HG02938 (cell line): ENCODE results near the gene SELENOP.
"Not testable (repeated sequence)": the region's sequence is repeated elsewhere in the genome, so short reads cannot be mapped to it uniquely, and the experiment has no call there.

ENCODE experiments used
- ATAC-seq: cut with Tn5 transposase; IDR thresholded peaks from one replicate; pipeline ENCODE4 v1.9.1; 2021; ENCODE audit warnings: mild to moderate bottlenecking, moderate library complexity; ENCODE audit not compliant: unreplicated experiment

The SELENOP gene

DNA sequence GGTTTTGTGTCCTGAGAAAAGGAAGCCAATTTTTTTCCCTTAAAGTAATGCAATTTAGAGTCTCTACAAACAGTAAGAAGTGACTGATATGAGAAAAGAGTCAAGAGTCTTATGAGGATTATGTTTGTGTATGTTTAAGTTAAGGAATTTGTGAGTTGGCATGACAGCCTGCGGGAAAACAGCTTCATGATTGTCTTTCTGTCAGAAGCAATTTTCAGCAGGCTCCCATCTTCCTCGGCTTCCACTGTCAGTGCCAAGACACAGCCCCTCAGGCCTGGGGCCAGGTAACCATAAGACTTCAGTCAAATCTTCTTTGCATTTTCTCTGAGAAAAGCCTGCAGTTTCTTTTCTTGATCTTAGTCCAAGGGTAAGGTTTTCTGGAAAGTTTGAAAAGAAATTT lies 17.0 kb upstream of the SELENOP start:
- no peak for ATAC-seq

GRCh38 chr5:42826757-42827515 lies 15.2 kb upstream of the SELENOP start:
- no peak for ATAC-seq

GRCh38 chr5:42825422-42826148 lies 13.9 kb upstream of the SELENOP start:
- no peak for ATAC-seq

- no peak for ATAC-seq
These were observed 12.8 kb upstream of the SELENOP start for GRCh38 chr5:42824347-42824976.

- ATAC-seq: no peak
These were observed 10.9 kb upstream of the SELENOP start for GRCh38 chr5:42822548-42822947.

GRCh38 chr5:42819745-42820144 lies 8.1 kb upstream of the SELENOP start:
- ATAC-seq: no peak

- not testable (repeated sequence) for ATAC-seq
These were observed 4.9 kb upstream of the SELENOP start for GRCh38 chr5:42816546-42816945.

GRCh38 chr5:42813533-42813932 lies 1.8 kb upstream of the SELENOP start:
- no peak for ATAC-seq

GRCh38 chr5:42812620-42813019 lies 928 bp upstream of the SELENOP start:
- no peak for ATAC-seq

DNA sequence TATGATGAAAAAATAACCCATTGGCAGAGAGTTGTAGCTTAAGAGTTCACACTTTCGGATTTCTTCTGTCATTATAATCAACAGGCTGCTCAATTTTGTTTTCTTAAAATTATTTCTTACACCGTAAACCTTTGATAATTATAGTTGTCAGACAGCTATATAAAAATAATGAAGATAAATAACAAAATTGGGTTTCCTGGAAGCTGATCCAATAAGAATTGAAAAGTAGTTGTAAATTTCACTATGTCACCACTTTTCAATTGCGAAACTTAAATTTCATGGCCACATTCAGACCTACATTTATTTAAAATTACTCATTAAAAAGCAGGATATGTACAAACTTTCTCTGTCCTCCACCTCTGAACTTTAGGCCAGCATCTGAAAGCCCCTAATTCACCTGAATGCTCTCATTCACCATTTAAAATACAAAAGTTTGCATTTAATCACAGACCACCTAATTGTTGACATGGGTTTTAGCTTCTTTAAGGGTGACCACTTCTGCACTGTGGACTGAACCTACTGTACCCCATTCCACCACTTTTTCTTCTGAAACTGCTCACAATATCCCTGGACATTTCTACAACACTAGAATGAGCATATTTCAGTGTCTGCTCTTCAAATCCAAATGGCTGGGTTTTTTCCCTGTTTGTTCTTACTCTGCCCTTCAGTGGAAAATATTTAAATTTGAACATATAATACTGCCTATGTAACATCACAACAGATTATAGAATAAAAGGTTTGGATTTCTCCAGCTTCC lies 680 bp downstream of the SELENOP start:
- no peak for ATAC-seq

DNA sequence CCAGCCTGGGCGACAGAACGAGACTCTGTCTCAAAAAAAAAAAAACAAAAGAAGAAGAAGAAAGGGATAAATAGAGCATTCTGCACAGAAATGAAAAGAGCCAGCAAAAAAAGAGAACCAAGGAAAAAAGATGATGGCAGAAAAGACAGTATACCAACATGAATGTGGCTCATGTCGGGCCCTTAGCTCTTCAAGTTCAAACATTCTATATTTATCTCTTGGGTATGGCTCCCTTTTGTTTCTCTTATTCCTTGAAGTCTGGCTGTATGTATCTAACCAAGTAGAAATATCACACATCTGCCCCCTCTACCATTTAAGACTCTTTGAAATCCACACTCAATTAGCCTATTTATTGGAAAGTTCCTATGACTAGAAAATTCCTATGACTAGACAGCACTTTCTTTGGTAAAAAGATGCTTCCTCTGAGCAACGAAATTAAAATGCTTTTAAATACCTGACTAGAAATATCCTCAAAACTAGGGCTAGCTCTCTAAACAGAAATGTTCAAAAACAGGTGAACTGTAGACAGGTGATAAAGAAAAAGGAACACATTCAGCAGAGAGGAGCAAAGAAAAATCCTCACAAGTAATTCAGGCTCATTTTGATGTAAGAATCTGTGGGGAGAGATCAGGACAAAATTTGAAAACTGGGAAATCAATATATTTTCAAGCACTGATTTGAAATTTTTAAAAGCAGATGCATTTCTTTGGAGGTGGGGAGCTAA lies 2.6 kb downstream of the SELENOP start:
- ATAC-seq: no peak

DNA sequence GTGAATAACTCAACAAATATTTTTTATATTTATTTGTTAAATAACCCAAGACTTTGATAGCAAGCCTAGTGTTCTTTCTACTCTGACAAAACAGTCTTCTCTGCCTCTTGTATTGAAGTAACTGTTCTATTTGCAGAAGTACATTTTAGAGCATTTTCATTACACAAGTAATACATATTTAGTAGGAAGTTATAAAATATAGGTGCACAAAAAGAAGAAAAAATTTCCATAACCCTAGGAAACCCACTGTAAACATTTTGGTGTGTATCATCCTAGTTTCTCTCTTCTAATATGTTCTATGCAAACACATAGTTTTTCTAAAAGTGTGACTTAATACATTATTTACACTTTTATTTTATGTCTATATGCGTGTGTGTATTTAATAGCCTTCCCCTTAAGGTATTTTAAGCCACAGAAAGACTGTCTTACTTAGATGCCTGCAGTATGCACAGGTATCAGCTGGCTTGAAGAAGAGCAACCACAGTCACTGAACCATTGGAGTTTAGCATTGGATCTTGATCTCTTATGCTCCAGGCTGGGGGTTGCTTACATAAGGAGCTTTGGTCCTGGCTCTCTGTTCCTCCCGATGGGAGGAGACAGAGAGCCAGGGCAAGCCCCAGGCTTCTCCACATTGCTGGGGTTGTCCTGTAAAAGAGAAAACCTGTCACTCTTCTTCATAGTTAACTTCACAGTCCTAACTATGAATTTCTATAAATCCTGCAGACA lies 3.8 kb downstream of the SELENOP start:
- ATAC-seq: no peak

- ATAC-seq: no peak
These were observed 4.9 kb downstream of the SELENOP start for GRCh38 chr5:42806701-42807262.

GRCh38 chr5:42806004-42806700 lies 5.5 kb downstream of the SELENOP start:
- ATAC-seq: no peak

DNA sequence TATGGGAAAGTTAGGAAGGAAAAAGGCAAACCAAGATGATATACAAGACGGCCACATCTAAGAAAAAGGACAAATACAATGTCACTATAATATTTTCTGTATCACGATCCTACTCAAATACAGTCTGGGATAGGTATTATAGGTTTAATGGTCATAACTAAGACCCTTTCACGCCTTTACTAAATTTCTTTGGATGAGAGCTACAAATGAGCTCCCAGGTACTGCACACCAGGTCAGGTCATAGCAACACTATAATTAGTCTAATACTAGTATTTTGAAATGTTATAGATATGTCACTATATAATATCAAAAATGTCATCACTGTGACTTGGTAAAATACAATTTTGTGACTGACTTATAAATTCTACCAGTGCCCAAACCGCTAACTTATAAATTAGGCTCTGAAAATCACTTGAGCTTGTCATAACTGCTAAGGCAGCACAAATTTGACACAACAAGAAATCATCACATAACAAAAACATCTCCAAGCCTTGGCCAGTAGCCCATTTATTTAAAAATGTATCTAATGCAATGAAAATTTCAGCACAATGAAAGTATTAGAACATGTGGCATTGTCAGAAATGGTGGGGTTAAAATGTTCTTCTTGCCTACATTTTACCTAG lies 6.9 kb downstream of the SELENOP start:
- no peak for ATAC-seq

DNA sequence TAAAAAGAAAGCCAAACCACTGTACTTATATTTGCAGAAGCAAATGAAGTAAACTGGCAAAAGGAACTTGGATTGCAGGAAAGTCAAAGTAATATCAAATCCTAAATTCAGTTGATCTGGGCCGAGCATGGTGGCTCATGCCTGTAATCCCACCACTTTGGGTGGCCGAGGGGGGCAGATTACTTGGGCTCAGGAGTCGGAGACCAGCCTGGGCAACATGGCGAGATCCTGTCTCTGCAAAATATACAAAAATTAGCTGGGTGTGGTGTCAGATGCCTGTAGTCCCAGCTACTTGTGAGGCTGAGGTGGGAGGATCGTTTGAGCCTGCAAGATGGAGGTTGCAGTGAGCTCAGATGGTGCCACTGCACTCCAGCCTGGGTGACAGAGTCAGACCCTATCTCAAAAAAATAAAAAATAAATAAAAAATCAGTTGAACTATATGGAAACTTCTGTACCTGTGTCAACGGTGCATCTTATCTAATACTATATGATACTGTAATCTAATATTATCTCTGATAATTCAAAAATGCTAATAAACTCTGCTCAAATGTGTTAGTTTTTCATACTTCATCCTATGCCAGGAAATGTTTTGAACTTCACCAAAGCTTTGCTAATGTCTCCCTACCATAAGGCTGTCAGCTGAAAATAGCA lies 10.1 kb downstream of the SELENOP start:
- ATAC-seq: no peak

DNA sequence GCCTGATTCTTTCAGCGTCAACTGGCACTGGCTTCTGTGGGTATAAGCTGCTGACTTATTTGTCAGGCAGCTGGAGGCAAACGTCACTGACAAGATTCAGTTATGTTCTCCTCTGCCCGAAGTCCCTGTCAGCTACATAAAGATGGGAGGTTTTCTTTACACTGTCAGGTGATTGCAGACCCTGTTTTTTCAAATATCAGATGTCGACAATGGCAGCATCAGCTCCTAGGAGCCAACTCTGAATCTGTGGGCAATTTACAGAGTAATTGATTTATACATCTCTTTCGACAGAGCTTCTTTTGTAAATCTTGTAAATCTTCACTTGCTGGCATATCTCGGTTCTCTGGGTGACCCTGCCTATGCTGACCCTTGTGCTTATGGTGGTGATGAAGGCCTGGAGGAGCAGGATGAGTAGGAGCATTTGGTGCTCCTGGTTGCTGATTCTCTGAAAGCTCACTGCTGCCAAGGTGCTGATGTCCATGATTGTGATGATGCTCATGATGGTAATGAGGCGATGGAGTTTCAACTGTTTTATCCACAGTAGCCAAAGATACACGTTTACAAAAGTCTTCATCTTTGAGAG lies 10.9 kb downstream of the SELENOP start:
- ATAC-seq: no peak

GRCh38 chr5:42799668-42800114 lies 12.0 kb downstream of the SELENOP start:
- ATAC-seq: no peak
